KG1 (cell line): ENCODE measurements around the gene ZNF423.

Source experiments
- DNase-seq: peaks from one replicate; lab custom pipeline; 2025; lab: John Stamatoyannopoulos, UW

The ZNF423 gene

GRCh38 chr16:49869731-49870130, 13.8 kb upstream of the ZNF423 start:
- DNase-seq: no peak

GRCh38 chr16:49867796-49868668, 12.1 kb upstream of the ZNF423 start:
- no peak for DNase-seq

DNA sequence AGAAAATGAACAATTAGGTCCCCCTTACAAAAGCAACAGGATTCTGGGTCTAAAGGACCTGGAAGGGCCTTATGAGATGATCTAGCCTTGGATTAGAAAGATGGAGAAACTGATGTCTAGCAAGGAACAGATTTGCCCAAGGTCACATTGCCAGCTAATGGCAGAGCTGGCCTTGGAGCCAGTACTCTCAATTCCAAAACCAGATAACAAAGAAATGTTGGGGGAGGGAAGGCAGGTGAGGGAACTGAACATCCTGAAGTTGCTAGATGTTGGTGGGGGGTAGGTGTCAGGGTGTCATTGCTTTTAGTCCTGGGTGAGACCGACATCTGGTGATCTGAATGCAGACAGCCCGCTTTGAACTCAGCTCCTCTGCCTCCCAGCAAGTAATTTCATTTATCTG, 11.3 kb upstream of the ZNF423 start:
- no peak for DNase-seq

GRCh38 chr16:49866595-49867071, 10.7 kb upstream of the ZNF423 start:
- DNase-seq: no peak

DNA sequence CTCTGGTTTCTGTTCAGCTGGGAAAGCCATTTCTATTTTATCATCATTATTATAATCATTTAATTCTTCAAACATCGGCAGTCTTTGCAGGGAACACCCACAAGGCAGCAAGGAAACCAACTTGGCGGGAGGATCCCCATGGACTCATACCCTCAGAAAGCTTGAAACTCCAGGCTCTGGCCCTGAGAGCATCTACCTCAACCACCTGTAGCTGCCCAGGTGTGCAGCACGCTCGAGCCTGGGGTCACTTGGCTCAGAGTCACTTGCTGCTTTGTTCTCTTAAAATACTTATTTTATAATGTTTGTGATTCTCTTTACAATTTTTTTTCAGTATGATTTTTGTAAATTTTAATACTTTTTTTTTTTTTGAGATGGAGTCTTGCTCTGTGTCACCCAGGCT, 6.8 kb upstream of the ZNF423 start:
- DNase-seq: no peak

GRCh38 chr16:49861299-49861698, 5.4 kb upstream of the ZNF423 start:
- no peak for DNase-seq

- DNase-seq: no peak
These were observed 4.7 kb upstream of the ZNF423 start for GRCh38 chr16:49860593-49860992.

DNA sequence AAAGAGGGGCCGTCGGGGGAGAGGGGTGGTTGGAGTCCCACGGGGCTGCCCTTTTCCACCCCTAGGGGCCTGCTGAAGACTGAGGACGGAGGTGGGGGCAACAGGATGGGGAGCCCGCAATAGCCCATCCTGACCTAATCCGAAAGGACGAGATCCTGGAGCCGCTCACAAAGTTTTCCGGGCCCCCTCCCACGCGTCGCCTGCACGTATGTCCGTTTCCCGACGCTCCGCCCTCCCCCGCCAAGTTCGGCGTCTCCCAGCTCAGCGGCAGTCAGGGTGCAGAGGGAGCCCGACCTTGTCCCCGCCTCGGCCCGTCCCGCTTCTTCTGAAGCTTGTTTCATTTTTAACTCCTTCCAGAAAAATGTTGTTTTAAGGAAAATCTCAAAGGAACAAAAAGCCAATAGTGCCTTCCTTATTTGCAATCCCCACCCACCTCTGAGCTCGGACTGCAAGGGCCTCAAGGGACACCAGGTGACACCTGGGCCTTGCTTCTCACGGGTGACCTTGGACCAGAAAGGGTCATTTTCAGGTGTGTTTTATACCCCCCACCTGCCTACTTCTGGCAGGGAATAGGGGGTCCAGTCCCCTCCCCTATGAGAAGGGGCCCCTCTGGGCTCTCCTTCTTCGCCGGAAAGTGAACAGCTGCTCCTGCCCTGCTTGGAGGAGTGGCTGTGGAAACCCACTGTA, 3.4 kb upstream of the ZNF423 start:
- no peak for DNase-seq

DNA sequence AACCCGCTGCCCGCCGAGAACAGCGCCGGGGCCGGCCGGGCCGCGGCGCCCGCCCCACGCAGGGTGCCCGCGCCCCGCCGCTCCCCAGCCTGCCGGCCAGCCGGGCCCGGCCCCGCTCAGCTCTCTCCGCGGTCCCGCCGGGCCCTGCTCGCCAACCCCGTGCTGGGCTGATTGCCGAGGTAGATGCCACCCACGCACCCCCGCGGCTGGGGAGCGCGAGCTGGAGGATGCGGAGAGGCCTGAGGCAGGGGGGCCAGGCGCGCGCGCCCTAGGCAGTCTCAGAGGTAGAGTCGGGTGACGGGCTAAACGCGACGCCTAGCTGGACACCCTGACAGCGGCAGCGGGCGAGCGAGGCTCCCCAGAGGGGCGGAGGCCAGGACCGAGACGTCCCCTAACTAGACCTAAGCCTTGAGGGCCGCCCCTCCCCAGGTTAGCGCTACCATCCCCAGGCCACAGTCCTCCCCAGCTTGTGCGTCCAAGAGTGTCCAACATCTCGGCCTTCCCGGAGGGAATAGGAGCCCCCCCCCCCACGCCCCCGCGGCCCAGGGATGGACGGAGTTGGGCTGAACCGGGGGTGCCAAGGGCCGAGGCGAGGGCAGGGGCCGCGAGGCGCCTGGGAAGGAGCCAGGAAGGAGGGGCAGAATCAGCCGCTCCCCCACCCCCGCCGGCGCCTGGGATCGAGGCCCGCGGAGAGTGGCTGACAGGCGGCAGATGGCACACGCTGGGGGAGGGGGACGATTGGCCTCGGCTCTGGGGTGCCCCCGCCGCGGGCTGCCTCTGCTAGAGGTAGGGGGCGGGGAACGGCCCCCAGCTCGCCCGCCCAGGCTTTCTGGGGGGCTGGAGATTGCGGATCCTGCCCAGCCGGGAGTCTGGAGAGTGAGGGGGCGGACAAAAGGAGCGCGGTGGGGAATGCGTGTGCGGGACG, 2.5 kb upstream of the ZNF423 start:
- DNase-seq: no peak

DNA sequence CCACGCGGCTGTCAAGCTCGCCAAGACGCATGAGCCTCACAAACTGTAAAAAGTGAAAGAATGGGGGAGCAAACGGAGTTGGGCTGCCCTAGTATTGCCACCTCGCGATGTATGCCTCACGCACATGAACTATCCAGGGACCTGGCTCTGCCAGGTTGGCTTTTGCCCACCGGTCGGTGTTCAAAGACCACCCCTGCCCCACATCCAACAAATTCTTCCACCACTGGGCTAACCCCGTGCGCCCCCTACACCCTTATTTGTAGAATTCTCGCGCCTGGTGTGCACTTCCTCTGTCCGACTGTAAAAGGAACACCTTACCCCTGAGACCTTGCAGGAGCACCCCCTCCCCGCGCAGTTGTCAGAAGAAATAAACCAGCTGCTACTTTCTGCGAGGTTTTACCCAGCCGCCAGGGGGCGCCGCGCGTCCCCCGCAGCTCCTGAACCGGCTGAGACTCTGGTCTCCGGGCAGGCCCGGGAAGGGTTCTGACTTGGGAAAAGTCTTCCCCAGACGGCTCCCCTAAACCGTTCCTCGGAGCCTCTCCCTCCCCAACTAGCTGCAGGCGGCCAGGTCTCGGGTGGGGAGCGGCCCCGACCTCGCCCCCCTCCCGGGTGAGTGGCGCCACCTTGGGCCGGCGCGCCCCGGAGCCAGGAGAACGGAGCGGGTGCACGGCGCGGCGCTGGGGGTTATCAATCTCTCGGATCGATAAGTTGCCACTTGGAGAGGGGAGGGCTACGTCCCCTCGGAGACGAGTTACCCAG, 1.7 kb upstream of the ZNF423 start:
- DNase-seq: peak; percentile 42

- no peak for DNase-seq
These were observed 889 bp upstream of the ZNF423 start for GRCh38 chr16:49856672-49857330.

DNA sequence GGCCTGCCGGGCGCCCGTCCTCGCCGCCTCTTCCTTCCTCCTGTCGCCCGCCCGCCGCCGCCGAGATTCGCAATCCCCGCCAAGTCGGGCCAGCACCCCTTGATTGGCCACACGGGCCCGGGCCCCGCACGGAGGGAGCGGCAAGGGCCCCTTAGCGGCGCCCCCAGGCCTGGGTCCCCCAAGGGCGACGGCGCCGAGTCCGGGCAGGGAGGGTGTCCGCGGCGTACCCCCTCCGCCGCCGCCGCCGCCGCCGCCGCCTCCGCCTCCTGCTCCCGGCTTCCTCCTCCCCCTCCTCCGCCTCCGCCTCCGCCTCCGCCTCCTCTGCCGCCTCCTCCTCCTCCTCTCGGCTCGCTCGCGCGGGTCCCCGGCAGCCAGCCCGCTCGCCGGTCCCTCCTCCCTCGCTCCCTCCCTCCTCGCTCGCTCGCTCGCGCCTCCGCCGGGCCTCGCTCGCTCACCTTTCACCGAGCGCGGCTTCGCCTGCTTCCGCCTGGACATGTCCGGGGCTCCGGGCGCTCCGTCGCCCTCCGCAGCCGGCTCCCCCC, 561 bp downstream of the ZNF423 start:
- no peak for DNase-seq

DNA sequence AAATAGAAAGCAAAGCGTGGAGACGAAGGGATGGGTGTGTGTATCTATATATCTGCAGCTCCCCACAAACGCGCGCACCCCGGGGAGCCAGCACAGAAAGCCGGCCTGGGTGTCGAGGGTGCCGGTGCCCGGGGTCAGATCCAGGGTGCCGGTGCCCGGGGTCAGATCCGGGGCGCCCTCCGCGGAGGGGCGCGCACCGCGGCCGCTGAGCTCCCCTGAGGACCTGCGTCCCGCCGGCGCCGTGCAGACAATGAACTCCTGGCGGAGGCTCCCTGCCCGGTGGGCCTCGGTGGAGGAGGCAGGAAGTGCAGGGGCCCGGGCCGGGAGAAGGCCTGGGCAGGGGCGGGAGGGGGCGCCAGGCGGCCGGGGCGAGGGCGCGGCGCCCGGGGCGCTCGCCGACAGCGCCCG, 1.1 kb downstream of the ZNF423 start:
- no peak for DNase-seq

GRCh38 chr16:49854188-49854795, 1.6 kb downstream of the ZNF423 start:
- no peak for DNase-seq

DNA sequence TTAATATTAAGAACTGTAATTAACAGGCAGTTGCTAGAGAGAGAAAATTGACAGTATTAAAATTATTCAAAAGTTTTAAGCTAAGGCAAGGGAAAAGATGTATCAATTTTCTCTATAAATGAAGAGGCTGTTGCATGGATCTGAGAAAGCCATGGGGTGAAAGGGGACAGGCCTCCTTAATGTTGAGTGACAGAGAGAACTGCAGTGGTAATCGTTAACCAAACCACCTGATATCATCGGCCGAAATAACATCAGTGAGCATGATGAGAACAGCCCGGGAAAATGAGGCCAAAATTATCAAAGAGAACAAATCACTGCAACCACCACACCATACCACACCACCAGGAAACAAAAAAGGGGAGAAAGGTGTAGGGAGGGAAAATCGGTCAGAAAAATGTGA, 3.6 kb downstream of the ZNF423 start:
- DNase-seq: no peak

DNA sequence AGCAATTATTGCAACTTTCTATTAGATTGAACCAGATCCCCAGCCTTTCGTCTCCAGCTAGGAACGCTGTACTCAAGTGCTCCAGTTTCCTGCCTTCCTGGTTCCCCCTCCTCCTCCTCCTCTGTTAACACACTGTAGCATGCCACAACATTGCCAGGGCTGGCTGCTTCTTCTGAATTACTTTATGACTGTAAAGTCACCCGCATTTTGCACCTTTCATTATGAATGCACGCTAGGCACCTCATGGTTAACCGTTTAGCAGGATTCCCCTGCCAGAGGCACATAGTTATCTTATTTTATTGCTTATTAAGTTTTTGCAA, 4.5 kb downstream of the ZNF423 start:
- DNase-seq: no peak

DNA sequence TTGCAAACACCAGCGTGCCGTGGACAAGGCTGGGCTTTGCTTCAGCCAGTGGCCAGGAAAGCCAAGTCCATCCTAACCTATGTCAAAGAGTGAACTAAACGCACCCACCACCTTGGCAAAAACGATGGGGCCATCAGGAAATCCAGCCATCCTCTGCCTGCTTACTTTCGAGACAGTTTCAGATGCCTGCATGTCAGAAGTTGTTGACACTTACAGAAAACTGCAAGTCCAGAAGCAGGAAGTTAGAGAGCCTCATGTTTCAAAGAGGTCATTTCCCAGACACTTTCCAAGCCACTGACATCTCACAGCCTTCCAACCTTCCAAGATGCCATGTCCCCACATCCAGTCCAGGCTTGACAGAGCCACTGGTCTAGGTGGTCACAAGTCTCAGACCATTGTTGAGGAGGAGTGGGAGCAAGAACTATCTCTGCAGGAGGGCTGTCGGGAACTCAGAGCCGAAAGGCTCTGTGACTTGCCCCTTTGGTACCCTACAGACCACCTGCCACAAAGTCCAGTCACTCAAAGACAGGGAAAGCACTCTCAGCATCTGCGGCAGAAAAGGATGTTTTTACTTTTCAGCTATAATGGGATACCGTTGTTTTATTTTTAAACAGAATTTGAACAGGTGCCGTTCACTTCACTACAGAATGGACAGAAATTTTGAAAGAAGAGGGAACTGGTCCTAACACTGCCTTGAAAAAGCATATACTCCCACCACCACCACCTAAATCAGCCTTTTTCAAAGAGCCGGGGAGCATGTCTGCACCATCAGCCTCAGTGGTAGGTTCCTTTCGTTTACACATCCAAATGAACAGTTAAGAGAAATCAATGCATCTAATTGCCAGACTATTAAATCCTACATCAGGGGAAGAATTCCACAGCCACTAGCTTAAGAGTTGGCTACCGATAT, 5.1 kb downstream of the ZNF423 start:
- DNase-seq: no peak

DNA sequence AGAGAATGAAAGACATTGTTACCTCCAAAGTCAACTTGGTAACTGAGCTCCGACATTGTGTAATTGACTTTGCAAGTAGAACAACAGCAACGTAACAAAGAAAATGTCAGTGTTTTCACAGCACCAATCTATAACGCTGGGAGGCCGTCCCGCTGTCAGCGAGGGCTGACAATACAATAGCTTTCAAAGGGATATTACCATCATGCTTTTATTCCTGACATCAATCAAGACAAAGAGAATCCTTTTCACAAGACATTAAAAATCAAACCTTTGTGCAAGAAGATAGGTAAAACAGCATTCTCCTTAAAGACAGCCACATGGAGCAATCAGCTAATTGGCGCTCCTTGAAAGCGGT, 6.2 kb downstream of the ZNF423 start:
- DNase-seq: no peak

- DNase-seq: no peak
These were observed 6.7 kb downstream of the ZNF423 start for GRCh38 chr16:49849037-49849753.
